ENCODE results near the gene SLC24A4. TPM values are rescaled to one million over a fixed set of nuclear protein-coding genes. Genes with fewer than 3 reads are reported as not detected.
A peak's percentile ranks its signal among the peaks of the same experiment; 100 is the strongest.

Gene SLC24A4
- total and polyA plus RNA-seq, 10 donors, result 0.29 to 8.9 (median 4.2) TPM

GRCh38 chr14:92490239-92490959 lies 167.4 kb downstream of the SLC24A4 start:
- WGBS, 5 donors, result 67 to 78% (median 76%) methylated on average over 16 to 17 of the region's 17 CpGs
- Histone ChIP-seq H3K4me1 (peaks cover 7 to 91% (median 47%) of the 10 kb centered on the region in 6 donors), H3K4me3 (no peak overlapping the region), H3K9me3 (no peaks in the 10 kb centered on the region), H3K27ac (peak overlapping the region in 6 of 8 donors; percentile 37 to 86 (median 80)), H3K27me3 (replicated peaks in 1 of 7) (no peaks in the 10 kb centered on the region), H3K36me3 (peaks cover 0 to 4% (median 0%) of the 10 kb centered on the region in 6 donors)
- peak; percentile 59 for DNase-seq
- TF ChIP-seq CTCF (IDR thresholded peaks at IDR 0.05 in 8 of 11, conservative IDR thresholded peaks at IDR 0.05 in 3 of 11), result no peak
- intact Hi-C loops (cut with DNase I; ENCODE audit: low total_unique reads), result no loop called here

GRCh38 chr14:92491782-92492181 lies 168.8 kb downstream of the SLC24A4 start:
- H3K4me1 ChIP-seq, result peaks cover 7 to 98% (median 55%) of the 10 kb centered on the region in 6 donors

GRCh38 chr14:92492258-92492657 lies 169.3 kb downstream of the SLC24A4 start:
- peaks cover 0 to 4% (median 0%) of the 10 kb centered on the region in 6 donors for H3K36me3 ChIP-seq
- H3K27me3 ChIP-seq (replicated peaks in 1 of 7), result no peaks in the 10 kb centered on the region
- H3K4me3 ChIP-seq, result no peak overlapping the region
- TF ChIP-seq POLR2A (IDR thresholded peaks at IDR 0.05) (no peak), POLR2AphosphoS5 (IDR thresholded peaks at IDR 0.05) (peak in 1 of 3 donors; percentile 65), CTCF (IDR thresholded peaks at IDR 0.05 in 8 of 11, conservative IDR thresholded peaks at IDR 0.05 in 3 of 11) (peak in 7 of 11 experiments; percentile 13 to 64 (median 37))
- peak overlapping the region in 6 of 8 donors; percentile 23 to 86 (median 75) for H3K27ac ChIP-seq
- H3K9me3 ChIP-seq, result no peaks in the 10 kb centered on the region
- 38 to 70% (median 55%) methylated on average over 10 of the region's 10 CpGs for WGBS, 5 donors
- DNase-seq, result peak; percentile 56
- intact Hi-C loops (cut with DNase I; ENCODE audit: low total_unique reads), result no loop called here
- peaks cover 7 to 96% (median 54%) of the 10 kb centered on the region in 6 donors for H3K4me1 ChIP-seq

More at GRCh38 chr14:92491782-92492181, 168.8 kb downstream of the SLC24A4 start:
- 79 to 87% (median 84%) methylated on average over 8 of the region's 8 CpGs for WGBS, 5 donors
- Histone ChIP-seq H3K27me3 (replicated peaks in 1 of 7) (no peaks in the 10 kb centered on the region), H3K36me3 (peaks cover 0 to 4% (median 0%) of the 10 kb centered on the region in 6 donors), H3K4me3 (no peak overlapping the region), H3K9me3 (no peaks in the 10 kb centered on the region), H3K27ac (peak overlapping the region in 7 of 8 donors; percentile 23 to 86 (median 75))
- intact Hi-C loops (cut with DNase I; ENCODE audit: low total_unique reads), result no loop called here
- peak; percentile 54 for DNase-seq
- TF ChIP-seq POLR2AphosphoS5 (IDR thresholded peaks at IDR 0.05) (no peak), POLR2A (IDR thresholded peaks at IDR 0.05) (no peak), CTCF (IDR thresholded peaks at IDR 0.05 in 8 of 11, conservative IDR thresholded peaks at IDR 0.05 in 3 of 11) (no peak)

- no peak overlapping the region for H3K4me3 ChIP-seq
- H3K27me3 ChIP-seq (replicated peaks in 1 of 7), result no peaks in the 10 kb centered on the region
- intact Hi-C loops (cut with DNase I; ENCODE audit: low total_unique reads), result no loop called here
- peaks cover 0 to 4% (median 0%) of the 10 kb centered on the region in 6 donors for H3K36me3 ChIP-seq
- H3K27ac ChIP-seq, result peak overlapping the region in 3 of 8 donors; percentile 56 to 86 (median 61)
- TF ChIP-seq POLR2AphosphoS5 (IDR thresholded peaks at IDR 0.05) (no peak), CTCF (IDR thresholded peaks at IDR 0.05 in 8 of 11, conservative IDR thresholded peaks at IDR 0.05 in 3 of 11) (no peak), POLR2A (IDR thresholded peaks at IDR 0.05) (no peak)
- peaks cover 7 to 89% (median 48%) of the 10 kb centered on the region in 6 donors for H3K4me1 ChIP-seq
- H3K9me3 ChIP-seq, result no peaks in the 10 kb centered on the region
- peak; percentile 74 for DNase-seq
- WGBS, 5 donors, result 79 to 94% (median 85%) methylated on average over 9 to 10 of the region's 10 CpGs
Measured at GRCh38 chr14:92493024-92493423, 170.1 kb downstream of the SLC24A4 start.

All from spleen (tissue), 11 donors.